Prostate gland (tissue), 2 donors: ENCODE results near the gene FAM151A. TPM values are rescaled to one million over a fixed set of nuclear protein-coding genes. Genes with fewer than 3 reads are reported as not detected.

ENCODE experiments used
- DNase-seq: peaks from one replicate; pipeline ENCODE4 v3.0.0-alpha.2; 2019; ENCODE audit warnings: low spot score
- H3K27ac ChIP-seq, 2 donors: fragments of 200-600 bp; sonication (generic); 2 replicates each; pipeline ENCODE4 v1.5.1; 2017 to 2019
- H3K27me3 ChIP-seq: fragments of 200-600 bp; sonication (generic); replicated peaks from 2 replicates; pipeline ENCODE4 v1.5.1; 2019; ENCODE audit not compliant: insufficient read depth
- H3K36me3 ChIP-seq, 2 donors: fragments of 200-600 bp; sonication (generic); 1 replicate in 1 of 2; 2 replicates in 1 of 2; pipeline versions ENCODE4 v1.5.1 to v1.8.1; 2017 to 2019
- H3K4me1 ChIP-seq: fragments of 200-600 bp; sonication (generic); replicated peaks from 2 replicates; pipeline ENCODE4 v1.5.1; 2019
- H3K4me3 ChIP-seq, 2 donors: fragments of 200-600 bp; sonication (generic); 2 replicates each; pipeline ENCODE4 v1.5.1; 2017 to 2019
- H3K9me3 ChIP-seq: fragments of 200-600 bp; sonication (generic); 2 replicates; pipeline ENCODE4 v1.5.1; 2017
- CTCF ChIP-seq, 4 experiments: fragments of 200-600 bp in 2 of 4; fragments of 450-650 bp in 2 of 4; sonication (generic) in 2 of 4; IDR thresholded peaks; 1 replicate in 3 of 4; 2 replicates in 1 of 4; pipeline ENCODE4 v1.5.1; 2016 to 2019; ENCODE audit warnings: antibody characterized with exemption in 4 of 4, mild to moderate bottlenecking in 2 of 4, moderate library complexity in 2 of 4
- POLR2A ChIP-seq: fragments of 450-650 bp; IDR thresholded peaks from one replicate; pipeline ENCODE4 v1.6.1; 2016; ENCODE audit warnings: antibody characterized with exemption, mild to moderate bottlenecking
- POLR2AphosphoS5 ChIP-seq: sonication (generic); formaldehyde crosslinking; IDR thresholded peaks from one replicate; pipeline ENCODE4 v1.6.1; 2017; ENCODE audit warnings: antibody characterized with exemption
- WGBS: methylation state at CpG from one replicate; pipeline ENCODE4 v1.1.5; 2018; 5-methylcytosine and 5-hydroxymethylcytosine counted together
- intact Hi-C: fragments of 100-400 bp; cut with DNase I; formaldehyde crosslinking; loops from one replicate; pipeline ENCODE4 v1.14.2; 2022
- total RNA-seq, 2 donors: library from RNA; depleted of rRNA; stranded (reverse); fragments of >200 nt; gene quantifications; one replicate each; pipeline ENCODE4 v1.1.0, GENCODE V29; 2016

FAM151A gene
- total RNA-seq, 2 donors from 2014 or later = not detected

GRCh38 chr1:54577612-54578011 is 45.7 kb downstream of the FAM151A start:
- no peak for DNase-seq
- H3K4me1 ChIP-seq = no peaks in the 10 kb centered on the region
- H3K9me3 ChIP-seq = no peaks in the 10 kb centered on the region
- H3K4me3 ChIP-seq = no peak overlapping the region
- peak overlapping the region; percentile 22 to 32 for H3K27ac ChIP-seq
- H3K36me3 ChIP-seq = no peaks in the 10 kb centered on the region
- no peaks in the 10 kb centered on the region for H3K27me3 ChIP-seq
- 54% methylated on average over 6 of the region's 6 CpGs for WGBS
- intact Hi-C loops = no loop called here
- peak; percentile 24 for TF ChIP-seq POLR2AphosphoS5
- TF ChIP-seq POLR2A = no peak

GRCh38 chr1:54575605-54576290 is 47.6 kb downstream of the FAM151A start:
- H3K27me3 ChIP-seq = no peaks in the 10 kb centered on the region
- intact Hi-C loops = no loop called here
- H3K9me3 ChIP-seq = no peaks in the 10 kb centered on the region
- no peaks in the 10 kb centered on the region for H3K36me3 ChIP-seq
- 93% methylated on average over 8 of the region's 8 CpGs for WGBS
- TF ChIP-seq POLR2AphosphoS5 = no peak
- TF ChIP-seq CTCF (IDR thresholded peaks at IDR 0.05) = no peak
- no peak for TF ChIP-seq POLR2A
- H3K4me1 ChIP-seq = peaks cover 3% of the 10 kb centered on the region
- DNase-seq = no peak
- no peak overlapping the region for H3K27ac ChIP-seq
- H3K4me3 ChIP-seq = no peak overlapping the region

- intact Hi-C loops = no loop called here
- TF ChIP-seq POLR2AphosphoS5 (no peak), POLR2A (no peak), CTCF (IDR thresholded peaks at IDR 0.05) (no peak)
- DNase-seq = no peak
- 96% methylated on average over 3 of the region's 3 CpGs for whole genome bisulfite sequencing
- Histone ChIP-seq H3K9me3 (no peaks in the 10 kb centered on the region), H3K36me3 (no peaks in the 10 kb centered on the region), H3K4me3 (no peak overlapping the region), H3K27me3 (no peaks in the 10 kb centered on the region), H3K4me1 (peaks cover 3% of the 10 kb centered on the region), H3K27ac (no peak overlapping the region)
These were observed 48.2 kb downstream of the FAM151A start for GRCh38 chr1:54575161-54575560.

DNA sequence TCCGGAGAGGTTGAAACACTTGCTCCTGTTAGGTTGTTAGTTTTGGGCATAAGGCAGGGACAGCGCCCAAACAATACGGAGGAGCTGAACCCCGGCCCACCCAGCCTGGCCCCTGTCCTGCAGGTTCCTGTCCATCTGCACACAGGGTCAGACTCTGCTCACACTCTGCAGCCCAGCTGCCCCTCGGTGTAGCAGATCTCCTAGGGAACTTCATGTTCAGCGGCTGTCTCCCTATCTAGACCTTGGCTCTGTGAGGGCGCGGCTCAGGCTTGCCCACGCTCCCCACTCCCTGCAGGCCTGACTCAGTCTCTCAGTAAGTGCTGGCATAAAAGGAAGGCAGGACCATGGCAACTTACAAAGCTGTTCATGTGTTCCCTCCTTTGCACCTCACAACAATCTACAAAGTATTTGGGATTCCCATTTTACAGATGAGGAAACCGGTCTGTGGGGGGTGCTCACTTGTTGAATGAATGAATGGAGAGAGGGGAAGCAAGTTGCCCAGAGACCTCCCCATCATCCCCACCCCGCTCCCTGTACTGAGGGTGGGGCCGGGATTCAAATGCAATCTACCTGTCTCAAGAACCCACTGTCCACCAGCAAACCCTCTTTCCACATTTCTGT is 49.1 kb downstream of the FAM151A start:
- no peaks in the 10 kb centered on the region for H3K27me3 ChIP-seq
- no peaks in the 10 kb centered on the region for H3K36me3 ChIP-seq
- TF ChIP-seq POLR2AphosphoS5 (no peak), CTCF (IDR thresholded peaks at IDR 0.05) (no peak), POLR2A (no peak)
- H3K4me3 ChIP-seq = no peak overlapping the region
- no peak overlapping the region for H3K27ac ChIP-seq
- H3K4me1 ChIP-seq = peaks cover 3% of the 10 kb centered on the region
- H3K9me3 ChIP-seq = no peaks in the 10 kb centered on the region
- intact Hi-C loops = no loop called here
- no peak for DNase-seq
- 93% methylated on average over 12 of the region's 12 CpGs for WGBS

DNA sequence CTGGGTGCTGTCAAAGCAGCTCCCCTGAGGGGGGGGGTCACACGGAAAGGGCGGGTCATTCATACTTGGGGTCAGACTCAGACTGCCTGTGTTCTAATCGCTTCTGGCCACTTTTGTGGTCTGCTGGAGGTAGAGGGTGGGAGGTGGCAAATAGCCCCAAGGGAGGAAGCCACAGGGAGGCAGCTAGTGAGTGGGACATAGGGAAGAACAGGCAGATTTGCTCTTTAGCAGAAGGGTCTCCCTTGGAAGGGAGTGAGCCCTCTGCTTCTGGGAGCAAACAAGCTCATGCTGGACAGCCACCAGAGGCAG is 50.8 kb downstream of the FAM151A start:
- WGBS = 63% methylated on average over 3 of the region's 3 CpGs
- Histone ChIP-seq H3K27me3 (no peaks in the 10 kb centered on the region), H3K4me3 (no peak overlapping the region), H3K9me3 (no peaks in the 10 kb centered on the region), H3K27ac (no peak overlapping the region), H3K36me3 (no peaks in the 10 kb centered on the region), H3K4me1 (peaks cover 3% of the 10 kb centered on the region)
- TF ChIP-seq POLR2AphosphoS5 (no peak), CTCF (IDR thresholded peaks at IDR 0.05) (no peak), POLR2A (no peak)
- intact Hi-C loops = no loop called here
- no peak for DNase-seq
